ENCODE measurements around the gene HOXA13.

DNA sequence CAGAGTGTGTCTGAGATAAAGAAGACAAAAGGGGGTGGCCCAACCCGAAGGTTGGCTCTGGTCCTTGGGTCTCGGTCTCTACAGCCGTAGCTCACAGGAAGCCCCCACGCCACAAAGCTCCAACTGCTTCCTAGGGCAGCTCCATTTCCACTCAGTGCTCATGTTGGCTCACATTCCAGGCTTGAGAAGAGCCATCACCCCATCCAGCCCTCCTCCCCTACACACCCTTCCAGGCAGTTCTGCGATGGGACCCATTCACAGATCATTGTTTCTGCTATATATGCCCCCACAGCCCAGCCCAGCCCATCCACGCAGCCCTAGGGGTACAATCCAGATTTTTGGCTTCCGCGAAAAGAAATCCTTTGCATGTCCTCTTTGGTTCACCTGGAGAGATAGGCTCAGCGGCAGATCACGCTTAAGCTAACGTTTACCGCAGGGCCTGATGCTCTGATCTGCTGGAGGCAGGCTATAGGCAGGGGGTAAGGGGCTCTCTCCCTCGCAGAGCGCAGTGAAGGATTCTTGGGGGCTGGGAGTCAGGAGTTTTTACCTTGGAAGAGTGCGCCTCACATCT, 8.6 kb downstream of the HOXA13 start:
- TF ChIP-seq, protein P1, sequence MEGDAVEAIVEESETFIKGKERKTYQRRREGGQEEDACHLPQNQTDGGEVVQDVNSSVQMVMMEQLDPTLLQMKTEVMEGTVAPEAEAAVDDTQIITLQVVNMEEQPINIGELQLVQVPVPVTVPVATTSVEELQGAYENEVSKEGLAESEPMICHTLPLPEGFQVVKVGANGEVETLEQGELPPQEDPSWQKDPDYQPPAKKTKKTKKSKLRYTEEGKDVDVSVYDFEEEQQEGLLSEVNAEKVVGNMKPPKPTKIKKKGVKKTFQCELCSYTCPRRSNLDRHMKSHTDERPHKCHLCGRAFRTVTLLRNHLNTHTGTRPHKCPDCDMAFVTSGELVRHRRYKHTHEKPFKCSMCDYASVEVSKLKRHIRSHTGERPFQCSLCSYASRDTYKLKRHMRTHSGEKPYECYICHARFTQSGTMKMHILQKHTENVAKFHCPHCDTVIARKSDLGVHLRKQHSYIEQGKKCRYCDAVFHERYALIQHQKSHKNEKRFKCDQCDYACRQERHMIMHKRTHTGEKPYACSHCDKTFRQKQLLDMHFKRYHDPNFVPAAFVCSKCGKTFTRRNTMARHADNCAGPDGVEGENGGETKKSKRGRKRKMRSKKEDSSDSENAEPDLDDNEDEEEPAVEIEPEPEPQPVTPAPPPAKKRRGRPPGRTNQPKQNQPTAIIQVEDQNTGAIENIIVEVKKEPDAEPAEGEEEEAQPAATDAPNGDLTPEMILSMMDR (conservative IDR thresholded peaks at IDR 0.05; ENCODE audit: low read depth, low read length) = no peak
- TF ChIP-seq EZH2phosphoT487 (IDR thresholded peaks at IDR 0.05; ENCODE audit: borderline replicate concordance, low read length) = no peak

Measured in PC-3 (cell line).